ENCODE measurements around the gene SEMA6D.

DNA sequence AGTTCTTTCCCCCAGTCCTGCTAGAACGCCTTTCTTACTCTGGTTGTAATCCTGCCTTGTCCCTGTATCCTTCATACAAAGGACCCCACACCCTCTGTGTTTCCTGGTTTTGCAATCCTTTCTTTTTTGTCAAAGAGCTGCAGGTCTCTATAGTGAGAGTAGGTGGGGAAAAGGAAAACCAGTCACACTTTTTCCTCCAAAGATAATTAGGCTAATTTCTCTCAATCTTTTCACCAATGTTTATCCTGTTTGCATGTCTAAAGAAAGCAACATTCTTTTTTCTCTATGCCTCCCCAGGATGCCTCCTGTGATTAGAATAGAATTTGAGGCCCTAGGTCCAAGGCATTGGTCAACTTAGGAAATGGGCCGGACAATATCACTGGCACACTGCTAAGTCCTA, 25.4 kb downstream of the SEMA6D start:
- no peak for TF ChIP-seq POLR2A (IDR thresholded peaks at IDR 0.05)
- TF ChIP-seq EP300 (IDR thresholded peaks at IDR 0.05), result no peak
- TF ChIP-seq, protein P1, sequence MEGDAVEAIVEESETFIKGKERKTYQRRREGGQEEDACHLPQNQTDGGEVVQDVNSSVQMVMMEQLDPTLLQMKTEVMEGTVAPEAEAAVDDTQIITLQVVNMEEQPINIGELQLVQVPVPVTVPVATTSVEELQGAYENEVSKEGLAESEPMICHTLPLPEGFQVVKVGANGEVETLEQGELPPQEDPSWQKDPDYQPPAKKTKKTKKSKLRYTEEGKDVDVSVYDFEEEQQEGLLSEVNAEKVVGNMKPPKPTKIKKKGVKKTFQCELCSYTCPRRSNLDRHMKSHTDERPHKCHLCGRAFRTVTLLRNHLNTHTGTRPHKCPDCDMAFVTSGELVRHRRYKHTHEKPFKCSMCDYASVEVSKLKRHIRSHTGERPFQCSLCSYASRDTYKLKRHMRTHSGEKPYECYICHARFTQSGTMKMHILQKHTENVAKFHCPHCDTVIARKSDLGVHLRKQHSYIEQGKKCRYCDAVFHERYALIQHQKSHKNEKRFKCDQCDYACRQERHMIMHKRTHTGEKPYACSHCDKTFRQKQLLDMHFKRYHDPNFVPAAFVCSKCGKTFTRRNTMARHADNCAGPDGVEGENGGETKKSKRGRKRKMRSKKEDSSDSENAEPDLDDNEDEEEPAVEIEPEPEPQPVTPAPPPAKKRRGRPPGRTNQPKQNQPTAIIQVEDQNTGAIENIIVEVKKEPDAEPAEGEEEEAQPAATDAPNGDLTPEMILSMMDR (IDR thresholded peaks at IDR 0.05), result no peak
